WERI-Rb-1 (cell line): ENCODE results near the gene PALM.
A peak's percentile ranks its signal among the peaks of the same experiment; 100 is the strongest.
"Not testable (repeated sequence)": the region's sequence is repeated elsewhere in the genome, so short reads cannot be mapped to it uniquely, and the experiment has no call there.

Experiments
- DNase-seq: peaks from one replicate; pipeline ENCODE4 v3.0.0-alpha.2; 2020
- H3K27ac ChIP-seq: fragments of 250-450 bp; sonication (Bioruptor Pico); 2 replicates; pipeline ENCODE4 v1.5.1; 2020; ENCODE audit warnings: mild to moderate bottlenecking, moderate library complexity
- H3K27me3 ChIP-seq: fragments of 250-450 bp; sonication (Bioruptor Pico); 2 replicates; pipeline ENCODE4 v1.5.1; 2021; ENCODE audit warnings: mild to moderate bottlenecking, low read depth, moderate library complexity; ENCODE audit not compliant: insufficient read depth, severe bottlenecking
- H3K36me3 ChIP-seq: fragments of 250-450 bp; sonication (Bioruptor Pico); 2 replicates; pipeline ENCODE4 v1.5.1; 2020; ENCODE audit warnings: mild to moderate bottlenecking, moderate library complexity
- H3K4me3 ChIP-seq: 2 replicates; pipeline ENCODE4 v1.5.1; 2011; ENCODE audit warnings: low read depth, mild to moderate bottlenecking, control low read depth, low read length
- H3K9me3 ChIP-seq: fragments of 250-450 bp; sonication (Bioruptor Pico); 2 replicates; pipeline ENCODE4 v1.5.1; 2021; ENCODE audit warnings: mild to moderate bottlenecking, moderate library complexity; ENCODE audit not compliant: severe bottlenecking
- TF ChIP-seq, protein P1 (sequence below): IDR thresholded peaks from 2 replicates; pipeline ENCODE4 v1.5.1; 2011; ENCODE audit warnings: low read depth, mild to moderate bottlenecking, control low read depth, inconsistent platforms, low read length

The PALM gene

DNA sequence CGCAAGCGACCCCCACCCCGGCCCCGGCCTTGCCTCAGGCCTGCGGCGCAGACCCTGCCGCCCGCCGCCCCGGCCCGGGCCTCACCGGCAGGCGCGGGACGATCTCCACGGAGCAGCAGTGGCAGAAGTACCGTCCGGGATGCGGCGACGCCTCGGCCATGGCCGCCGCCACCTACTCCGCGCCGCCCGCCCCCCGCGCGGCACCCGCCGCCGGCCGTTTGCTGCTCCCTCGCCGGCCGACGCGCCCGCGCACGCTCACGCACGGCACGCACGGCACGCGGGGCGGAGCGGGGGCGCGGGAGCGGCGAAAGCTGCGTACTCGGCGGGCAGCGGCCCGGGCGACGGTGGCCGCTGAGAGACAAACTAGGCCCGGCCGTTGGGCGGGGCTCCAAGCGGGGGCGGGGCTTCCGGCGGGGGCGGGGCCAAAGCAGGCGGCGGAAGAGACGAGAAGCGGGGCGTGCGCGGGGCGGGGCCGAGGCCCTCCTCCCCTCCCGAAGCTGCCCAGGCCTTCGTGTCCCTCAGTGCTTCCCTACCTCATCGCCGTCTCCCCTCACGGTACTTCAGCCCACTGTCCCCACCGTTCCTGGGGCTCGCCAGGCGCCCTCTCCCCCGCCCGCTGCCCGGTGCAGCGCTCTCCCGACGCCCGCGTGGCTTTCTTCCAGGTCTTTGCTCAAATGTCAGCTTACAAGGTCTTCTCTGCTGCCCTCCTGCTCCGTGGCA lies 45.6 kb upstream of the PALM start, which contains the start of gene RNF126:
Gene RNF126, minus strand, starts transcription at position 253 of the 720 bp plus-strand sequence. Its CDS starts 93 bp downstream, at position 160.
- Histone ChIP-seq H3K27ac (peak within 1 kb of the TSS; percentile 93), H3K27me3 (no peaks in the 10 kb centered on the region), H3K9me3 (peaks cover 14% of the 10 kb centered on the region), H3K4me3 (peak within 1 kb of the TSS; percentile 82), H3K36me3 (peaks cover 17% of the 10 kb centered on the region)
- TF ChIP-seq, protein P1, sequence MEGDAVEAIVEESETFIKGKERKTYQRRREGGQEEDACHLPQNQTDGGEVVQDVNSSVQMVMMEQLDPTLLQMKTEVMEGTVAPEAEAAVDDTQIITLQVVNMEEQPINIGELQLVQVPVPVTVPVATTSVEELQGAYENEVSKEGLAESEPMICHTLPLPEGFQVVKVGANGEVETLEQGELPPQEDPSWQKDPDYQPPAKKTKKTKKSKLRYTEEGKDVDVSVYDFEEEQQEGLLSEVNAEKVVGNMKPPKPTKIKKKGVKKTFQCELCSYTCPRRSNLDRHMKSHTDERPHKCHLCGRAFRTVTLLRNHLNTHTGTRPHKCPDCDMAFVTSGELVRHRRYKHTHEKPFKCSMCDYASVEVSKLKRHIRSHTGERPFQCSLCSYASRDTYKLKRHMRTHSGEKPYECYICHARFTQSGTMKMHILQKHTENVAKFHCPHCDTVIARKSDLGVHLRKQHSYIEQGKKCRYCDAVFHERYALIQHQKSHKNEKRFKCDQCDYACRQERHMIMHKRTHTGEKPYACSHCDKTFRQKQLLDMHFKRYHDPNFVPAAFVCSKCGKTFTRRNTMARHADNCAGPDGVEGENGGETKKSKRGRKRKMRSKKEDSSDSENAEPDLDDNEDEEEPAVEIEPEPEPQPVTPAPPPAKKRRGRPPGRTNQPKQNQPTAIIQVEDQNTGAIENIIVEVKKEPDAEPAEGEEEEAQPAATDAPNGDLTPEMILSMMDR = no peak
- peak; percentile 89 for DNase-seq

DNA sequence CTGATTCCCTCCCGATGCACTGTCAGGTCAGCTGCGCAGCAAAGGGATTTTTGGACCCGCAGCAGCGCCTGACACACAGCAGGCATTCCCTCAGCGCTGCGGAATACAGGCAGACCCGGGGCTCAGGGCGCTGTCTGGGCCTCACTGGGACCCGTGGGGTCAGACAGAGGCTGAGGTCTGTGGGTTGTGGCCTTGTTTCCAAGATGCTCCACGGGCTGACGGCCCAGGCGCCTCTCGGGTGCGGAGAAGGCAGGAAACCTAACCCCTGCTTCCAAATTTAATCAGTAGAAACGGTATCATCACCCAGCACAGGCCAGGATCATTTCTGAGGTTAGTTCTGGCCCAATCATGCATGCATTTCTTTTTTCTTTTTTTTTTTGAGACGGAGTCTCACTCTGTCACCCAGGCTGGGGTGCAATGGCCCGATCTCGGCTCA lies 45.0 kb upstream of the PALM start:
- Histone ChIP-seq H3K27me3 (no peaks in the 10 kb centered on the region), H3K36me3 (peaks cover 11% of the 10 kb centered on the region), H3K27ac (peak overlapping the region; percentile 49), H3K9me3 (peaks cover 19% of the 10 kb centered on the region), H3K4me3 (peak overlapping the region; percentile 26)
- TF ChIP-seq, protein P1 = no peak
- DNase-seq = no peak

DNA sequence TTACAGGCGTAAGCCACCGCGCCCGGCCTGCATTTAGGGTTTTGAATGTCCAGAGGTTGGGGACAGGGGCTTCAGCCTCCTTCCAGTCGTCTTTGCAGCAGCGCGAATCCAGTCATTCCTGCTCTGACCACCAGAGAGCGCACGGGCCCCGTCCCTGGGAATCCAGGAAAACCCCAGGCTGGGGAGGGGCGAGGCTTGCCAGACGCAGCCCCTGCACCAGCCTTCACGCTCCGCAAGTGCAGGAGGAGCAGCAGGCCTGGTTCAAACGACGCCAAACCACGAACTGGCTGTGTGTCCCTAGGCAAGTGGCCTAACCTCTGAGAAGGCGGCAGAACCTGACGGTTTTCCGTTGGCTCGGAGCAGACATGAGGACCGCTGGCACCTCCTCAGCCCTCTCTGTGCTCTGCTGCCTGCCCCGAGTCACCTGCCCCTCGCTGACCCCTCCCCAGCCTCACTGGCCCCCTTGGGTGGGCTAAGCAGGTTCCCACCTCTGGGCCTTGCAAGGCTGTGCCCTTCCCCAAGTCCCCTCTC lies 43.8 kb upstream of the PALM start:
- Histone ChIP-seq H3K9me3 (peaks cover 26% of the 10 kb centered on the region), H3K27ac (no peak overlapping the region), H3K36me3 (peaks cover 7% of the 10 kb centered on the region), H3K27me3 (no peaks in the 10 kb centered on the region), H3K4me3 (no peak overlapping the region)
- peak; percentile 92 for DNase-seq
- TF ChIP-seq, protein P1 = peak; percentile 98

DNA sequence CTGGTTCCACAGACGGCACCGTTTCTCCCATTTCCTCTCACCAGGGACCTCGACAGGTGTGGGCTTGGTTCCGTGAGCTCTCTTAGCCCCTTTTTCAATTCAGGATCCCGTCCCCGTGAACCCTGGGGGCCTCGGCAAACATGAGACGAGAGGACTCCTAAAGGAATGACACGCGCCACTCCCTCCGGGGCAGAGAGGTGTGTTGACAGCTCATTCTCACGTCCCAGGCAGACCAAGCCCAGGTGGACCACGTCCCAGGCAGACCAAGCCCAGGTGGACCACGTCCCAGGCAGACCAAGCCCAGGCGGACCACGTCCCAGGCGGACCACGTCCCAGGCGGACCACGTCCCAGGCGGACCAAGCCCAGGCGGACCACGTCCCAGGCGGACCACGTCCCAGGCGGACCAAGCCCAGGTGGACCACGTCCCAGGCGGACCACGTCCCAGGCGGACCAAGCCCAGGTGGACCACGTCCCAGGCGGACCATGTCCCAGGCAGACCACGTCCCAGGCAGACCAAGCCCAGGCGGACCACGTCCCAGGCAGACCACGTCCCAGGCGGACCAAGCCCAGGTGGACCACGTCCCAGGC lies 41.7 kb upstream of the PALM start:
- peaks cover 28% of the 10 kb centered on the region for H3K9me3 ChIP-seq
- DNase-seq, H3K27me3 ChIP-seq, H3K36me3 ChIP-seq, H3K4me3 ChIP-seq, H3K27ac ChIP-seq: not testable (repeated sequence)

DNA sequence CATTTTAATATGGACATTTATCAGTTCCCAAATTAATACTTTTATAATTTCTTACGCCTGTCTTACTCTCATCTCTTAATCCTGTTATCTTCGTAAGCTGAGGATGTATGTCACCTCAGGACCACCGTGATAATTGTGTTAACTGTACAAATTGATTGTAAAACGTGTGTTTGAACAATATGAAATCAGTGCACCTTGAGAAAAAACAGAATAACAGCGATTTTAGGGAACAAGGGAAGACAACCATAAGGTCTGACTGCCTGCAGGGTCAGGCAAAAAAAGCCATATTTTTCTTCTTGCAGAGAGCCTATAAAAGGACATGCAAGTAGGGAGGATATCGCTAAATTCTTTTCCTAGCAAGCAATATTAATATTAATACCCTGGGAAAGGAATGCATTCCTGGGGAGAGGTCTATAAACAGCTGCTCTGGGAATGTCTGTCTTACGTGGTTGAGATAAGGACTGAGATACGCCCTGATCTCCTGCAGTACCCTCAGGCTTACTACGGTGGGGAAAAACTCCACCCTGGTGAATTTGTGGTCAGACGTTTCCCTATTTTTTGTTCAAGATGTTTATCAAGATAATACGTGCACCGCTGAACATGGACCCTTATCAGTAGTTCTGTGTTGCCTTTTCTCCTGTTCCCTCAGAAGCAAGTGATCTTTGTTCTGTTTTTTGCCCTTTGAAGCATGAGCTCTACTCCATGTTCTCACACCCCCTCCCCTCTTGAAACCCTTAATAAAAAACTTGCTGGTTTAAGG lies 39.9 kb upstream of the PALM start:
- DNase-seq, H3K4me3 ChIP-seq, H3K27ac ChIP-seq, H3K36me3 ChIP-seq, H3K27me3 ChIP-seq: not testable (repeated sequence)
- H3K9me3 ChIP-seq = peaks cover 24% of the 10 kb centered on the region

DNA sequence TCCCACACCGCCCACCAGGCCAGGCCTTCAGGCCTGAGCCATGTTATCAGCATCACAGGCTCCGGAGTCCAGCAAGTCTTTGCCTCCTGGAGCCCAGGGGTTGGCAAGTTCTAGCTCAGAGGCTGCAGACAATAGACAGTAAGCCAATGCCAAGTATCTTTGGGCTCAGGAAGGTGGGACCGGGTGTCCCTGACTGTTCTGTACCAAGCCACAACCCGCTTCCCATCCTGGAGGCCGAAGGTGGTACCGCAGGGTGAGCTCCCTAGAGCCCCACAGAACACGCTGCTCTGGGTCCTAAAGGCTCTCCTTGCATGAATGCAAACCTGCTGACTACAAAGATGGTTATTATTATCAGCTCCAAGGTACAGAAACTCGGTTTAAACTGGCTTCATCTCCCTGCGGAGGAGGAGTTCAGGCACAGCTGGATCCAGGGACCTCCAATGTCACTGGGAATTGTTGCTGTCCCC lies 38.1 kb upstream of the PALM start:
- H3K27me3 ChIP-seq = peaks cover 6% of the 10 kb centered on the region
- H3K9me3 ChIP-seq = peaks cover 24% of the 10 kb centered on the region
- no peak overlapping the region for H3K4me3 ChIP-seq
- TF ChIP-seq, protein P1 = peak; percentile 32
- no peak overlapping the region for H3K27ac ChIP-seq
- no peak for DNase-seq
- no peaks in the 10 kb centered on the region for H3K36me3 ChIP-seq
